Endothelial cell (in vitro differentiated cells): Measurements from ENCODE around the gene MED31. TPM values are rescaled to one million over a fixed set of nuclear protein-coding genes. Genes with fewer than 3 reads are reported as not detected.

ENCODE experiments used
- DNase-seq: peaks from one replicate; pipeline ENCODE4 v3.0.0; 2021; ENCODE audit warnings: low spot score
- H3K27ac Mint-ChIP-seq: one replicate; pipeline ENCODE4 v1.8.0; 2021; ENCODE audit warnings: mixed read lengths, inconsistent platforms; ENCODE audit not compliant: unreplicated experiment
- H3K27me3 Mint-ChIP-seq: one replicate; pipeline ENCODE4 v1.8.0; 2021; ENCODE audit warnings: mild to moderate bottlenecking, moderate library complexity, mixed read lengths, inconsistent platforms; ENCODE audit not compliant: unreplicated experiment
- H3K36me3 Mint-ChIP-seq: one replicate; pipeline ENCODE4 v1.8.0; 2021; ENCODE audit warnings: mild to moderate bottlenecking, low read depth, mixed read lengths, inconsistent platforms; ENCODE audit not compliant: unreplicated experiment
- H3K4me1 Mint-ChIP-seq: one replicate; pipeline ENCODE4 v1.8.0; 2021; ENCODE audit warnings: mild to moderate bottlenecking, mixed read lengths, inconsistent platforms; ENCODE audit not compliant: unreplicated experiment
- H3K4me3 Mint-ChIP-seq: one replicate; pipeline ENCODE4 v1.8.0; 2021; ENCODE audit warnings: mild to moderate bottlenecking, mixed read lengths, inconsistent platforms; ENCODE audit not compliant: unreplicated experiment
- H3K9me3 Mint-ChIP-seq: one replicate; pipeline ENCODE4 v1.8.0; 2021; ENCODE audit warnings: mixed read lengths, inconsistent platforms; ENCODE audit not compliant: unreplicated experiment
- CTCF ChIP-seq: fragments of 200-600 bp; sonication (generic); IDR thresholded peaks from one replicate; pipeline ENCODE4 v1.5.0; 2021; ENCODE audit warnings: antibody characterized with exemption; ENCODE audit not compliant: unreplicated experiment
- total RNA-seq: library from RNA; stranded (reverse); fragmentation: NEBNext Ultra II Directional; extraction: Animal tissue kit (Norgen Biotek cat#: 25700); gene quantifications from one replicate; pipeline ENCODE4 v1.2.1, GENCODE V29; 2021; ENCODE audit not compliant: unreplicated experiment

The MED31 gene
- total RNA-seq, 1 donor from 2014 or later, result 18.3 TPM

- H3K4me3 Mint-ChIP-seq, result no peak overlapping the region
- peaks cover 3% of the 10 kb centered on the region for H3K27me3 Mint-ChIP-seq
- DNase-seq, result no peak
- H3K4me1 Mint-ChIP-seq, result peaks cover 9% of the 10 kb centered on the region
- TF ChIP-seq CTCF, result no peak
- H3K9me3 Mint-ChIP-seq, result no peaks in the 10 kb centered on the region
- no peaks in the 10 kb centered on the region for H3K36me3 Mint-ChIP-seq
- no peak overlapping the region for H3K27ac Mint-ChIP-seq
Observed at GRCh38 chr17:6671431-6671830, 20.0 kb upstream of the MED31 start.

DNA sequence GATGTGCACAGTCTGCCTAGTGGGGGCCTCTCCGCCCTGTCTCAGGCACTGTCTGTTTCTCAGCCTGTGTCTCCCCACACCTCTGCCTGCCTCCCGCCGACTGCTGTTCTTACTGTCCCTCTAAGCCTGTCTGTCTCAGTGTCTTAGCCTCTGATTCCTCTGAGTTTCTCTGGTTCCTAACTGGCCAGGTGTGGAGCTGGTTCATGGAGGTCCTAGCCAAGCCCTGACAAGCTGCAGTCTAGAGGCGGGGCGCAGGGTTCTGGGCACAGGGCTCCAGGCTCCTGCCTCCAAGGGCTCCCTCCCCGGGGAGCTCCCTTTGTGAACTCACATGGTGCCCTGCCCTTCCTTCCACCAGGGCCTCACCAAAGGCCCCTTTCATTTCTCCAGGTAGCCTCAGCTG lies 19.6 kb upstream of the MED31 start:
- no peak for DNase-seq
- H3K27ac Mint-ChIP-seq, result no peak overlapping the region
- H3K36me3 Mint-ChIP-seq, result no peaks in the 10 kb centered on the region
- H3K27me3 Mint-ChIP-seq, result peaks cover 3% of the 10 kb centered on the region
- H3K4me1 Mint-ChIP-seq, result peaks cover 9% of the 10 kb centered on the region
- H3K9me3 Mint-ChIP-seq, result no peaks in the 10 kb centered on the region
- TF ChIP-seq CTCF, result no peak
- H3K4me3 Mint-ChIP-seq, result no peak overlapping the region

GRCh38 chr17:6670571-6670970 lies 19.2 kb upstream of the MED31 start:
- DNase-seq, result no peak
- H3K4me3 Mint-ChIP-seq, result no peak overlapping the region
- no peaks in the 10 kb centered on the region for H3K9me3 Mint-ChIP-seq
- H3K4me1 Mint-ChIP-seq, result peaks cover 9% of the 10 kb centered on the region
- peaks cover 3% of the 10 kb centered on the region for H3K27me3 Mint-ChIP-seq
- no peak overlapping the region for H3K27ac Mint-ChIP-seq
- TF ChIP-seq CTCF, result no peak
- H3K36me3 Mint-ChIP-seq, result no peaks in the 10 kb centered on the region

- no peak for TF ChIP-seq CTCF
- Mint-ChIP-seq H3K4me1 (peaks cover 9% of the 10 kb centered on the region), H3K9me3 (no peaks in the 10 kb centered on the region), H3K36me3 (no peaks in the 10 kb centered on the region), H3K27me3 (peaks cover 3% of the 10 kb centered on the region), H3K4me3 (no peak overlapping the region), H3K27ac (no peak overlapping the region)
- no peak for DNase-seq
Observed at GRCh38 chr17:6669479-6670212, 18.2 kb upstream of the MED31 start.

DNA sequence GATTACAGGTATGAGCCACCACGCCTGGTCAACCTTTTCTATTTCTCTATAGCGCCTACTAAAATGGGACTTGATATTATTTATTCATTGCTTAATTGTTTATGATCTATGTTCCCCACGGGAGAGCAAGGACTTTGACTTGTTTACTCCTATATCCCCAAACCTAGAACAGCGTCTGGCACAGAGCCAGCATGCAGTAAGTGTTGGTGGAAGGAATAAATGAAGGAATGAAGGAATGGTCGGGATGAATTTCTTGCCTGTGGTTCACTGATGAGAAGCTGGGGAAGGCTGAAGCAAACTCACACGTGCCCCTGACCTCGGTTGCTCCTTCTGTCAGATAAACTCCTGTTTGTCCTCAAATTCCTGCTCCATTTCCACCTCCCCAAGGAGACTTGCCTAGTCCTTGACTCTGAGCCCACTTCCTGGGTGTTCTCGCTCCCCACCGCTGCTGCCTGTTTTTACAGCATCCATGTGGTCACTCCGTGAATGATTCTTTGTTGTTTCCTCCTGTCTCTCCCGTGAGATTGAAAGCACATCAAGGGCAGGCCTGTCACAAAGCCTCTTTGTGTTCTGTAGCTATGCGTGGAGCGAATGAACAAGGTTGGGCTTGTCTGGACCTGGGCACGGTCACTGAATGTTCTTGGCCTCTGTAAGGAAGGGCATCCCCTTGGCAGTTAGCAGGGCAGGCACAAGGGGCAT lies 17.5 kb upstream of the MED31 start:
- H3K36me3 Mint-ChIP-seq, result no peaks in the 10 kb centered on the region
- TF ChIP-seq CTCF, result no peak
- no peak overlapping the region for H3K4me3 Mint-ChIP-seq
- DNase-seq, result no peak
- H3K4me1 Mint-ChIP-seq, result peaks cover 9% of the 10 kb centered on the region
- H3K27me3 Mint-ChIP-seq, result peaks cover 3% of the 10 kb centered on the region
- H3K9me3 Mint-ChIP-seq, result no peaks in the 10 kb centered on the region
- no peak overlapping the region for H3K27ac Mint-ChIP-seq
